GM21367 (cell line): ENCODE data around the gene LIME1.

Source experiments
- ATAC-seq: cut with Tn5 transposase; IDR thresholded peaks from one replicate; pipeline ENCODE4 v1.9.1; 2021; ENCODE audit not compliant: unreplicated experiment

LIME1 gene

DNA sequence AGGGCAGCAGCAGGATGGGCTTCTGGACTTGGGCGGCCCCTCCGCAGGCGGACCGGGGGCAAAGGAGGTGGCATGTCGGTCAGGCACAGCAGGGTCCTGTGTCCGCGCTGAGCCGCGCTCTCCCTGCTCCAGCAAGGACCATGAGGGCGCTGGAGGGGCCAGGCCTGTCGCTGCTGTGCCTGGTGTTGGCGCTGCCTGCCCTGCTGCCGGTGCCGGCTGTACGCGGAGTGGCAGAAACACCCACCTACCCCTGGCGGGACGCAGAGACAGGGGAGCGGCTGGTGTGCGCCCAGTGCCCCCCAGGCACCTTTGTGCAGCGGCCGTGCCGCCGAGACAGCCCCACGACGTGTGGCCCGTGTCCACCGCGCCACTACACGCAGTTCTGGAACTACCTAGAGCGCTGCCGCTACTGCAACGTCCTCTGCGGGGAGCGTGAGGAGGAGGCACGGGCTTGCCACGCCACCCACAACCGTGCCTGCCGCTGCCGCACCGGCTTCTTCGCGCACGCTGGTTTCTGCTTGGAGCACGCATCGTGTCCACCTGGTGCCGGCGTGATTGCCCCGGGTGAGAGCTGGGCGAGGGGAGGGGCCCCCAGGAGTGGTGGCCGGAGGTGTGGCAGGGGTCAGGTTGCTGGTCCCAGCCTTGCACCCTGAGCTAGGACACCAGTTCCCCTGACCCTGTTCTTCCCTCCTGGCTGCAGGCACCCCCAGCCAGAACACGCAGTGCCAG, 39.7 kb upstream of the LIME1 start, which contains the start of gene TNFRSF6B:
Gene TNFRSF6B (plus strand): TSS at position 25 of the 729 bp plus-strand sequence. CDS start 116 bp downstream, at position 141.
- ATAC-seq, result no peak

DNA sequence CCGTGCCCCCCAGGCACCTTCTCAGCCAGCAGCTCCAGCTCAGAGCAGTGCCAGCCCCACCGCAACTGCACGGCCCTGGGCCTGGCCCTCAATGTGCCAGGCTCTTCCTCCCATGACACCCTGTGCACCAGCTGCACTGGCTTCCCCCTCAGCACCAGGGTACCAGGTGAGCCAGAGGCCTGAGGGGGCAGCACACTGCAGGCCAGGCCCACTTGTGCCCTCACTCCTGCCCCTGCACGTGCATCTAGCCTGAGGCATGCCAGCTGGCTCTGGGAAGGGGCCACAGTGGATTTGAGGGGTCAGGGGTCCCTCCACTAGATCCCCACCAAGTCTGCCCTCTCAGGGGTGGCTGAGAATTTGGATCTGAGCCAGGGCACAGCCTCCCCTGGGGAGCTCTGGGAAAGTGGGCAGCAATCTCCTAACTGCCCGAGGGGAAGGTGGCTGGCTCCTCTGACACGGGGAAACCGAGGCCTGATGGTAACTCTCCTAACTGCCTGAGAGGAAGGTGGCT, 39.1 kb upstream of the LIME1 start:
- no peak for ATAC-seq

GRCh38 chr20:63697868-63698545, 38.5 kb upstream of the LIME1 start:
- no peak for ATAC-seq

DNA sequence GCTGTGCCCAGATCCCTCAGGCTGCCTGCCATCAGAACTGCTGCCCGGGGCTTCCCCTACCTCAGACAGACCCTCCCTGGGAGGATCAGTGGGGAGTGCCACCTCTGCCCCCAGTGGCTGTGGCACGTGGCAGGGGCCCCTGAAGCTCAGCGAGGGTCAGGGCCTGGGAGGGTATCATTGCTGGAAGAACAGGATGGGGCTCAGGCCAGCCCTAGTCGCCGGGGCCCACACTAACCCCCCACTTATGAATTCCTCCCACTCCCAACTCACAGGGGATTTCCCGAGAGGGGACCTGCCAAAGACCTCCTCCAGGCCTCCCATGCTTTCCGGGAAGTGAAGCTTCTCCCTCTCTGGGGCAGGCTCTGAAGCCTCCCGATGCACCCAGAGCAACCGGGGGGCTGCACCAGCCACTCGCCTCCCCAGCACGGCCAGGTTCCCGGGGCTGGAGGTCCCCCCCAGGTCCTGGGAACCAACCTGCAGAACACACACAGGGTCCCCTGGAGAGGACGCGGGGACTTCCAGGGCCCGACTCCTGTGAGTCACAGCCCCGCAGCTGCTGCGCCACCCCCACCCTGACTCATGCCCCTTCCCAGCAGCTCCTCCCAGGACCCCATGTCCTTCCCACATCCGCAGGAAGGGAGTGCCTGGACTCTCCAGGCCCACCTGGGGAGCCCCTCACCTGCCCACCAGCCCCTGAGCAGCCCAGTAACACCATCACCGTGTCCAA, 37.6 kb upstream of the LIME1 start:
- no peak for ATAC-seq

DNA sequence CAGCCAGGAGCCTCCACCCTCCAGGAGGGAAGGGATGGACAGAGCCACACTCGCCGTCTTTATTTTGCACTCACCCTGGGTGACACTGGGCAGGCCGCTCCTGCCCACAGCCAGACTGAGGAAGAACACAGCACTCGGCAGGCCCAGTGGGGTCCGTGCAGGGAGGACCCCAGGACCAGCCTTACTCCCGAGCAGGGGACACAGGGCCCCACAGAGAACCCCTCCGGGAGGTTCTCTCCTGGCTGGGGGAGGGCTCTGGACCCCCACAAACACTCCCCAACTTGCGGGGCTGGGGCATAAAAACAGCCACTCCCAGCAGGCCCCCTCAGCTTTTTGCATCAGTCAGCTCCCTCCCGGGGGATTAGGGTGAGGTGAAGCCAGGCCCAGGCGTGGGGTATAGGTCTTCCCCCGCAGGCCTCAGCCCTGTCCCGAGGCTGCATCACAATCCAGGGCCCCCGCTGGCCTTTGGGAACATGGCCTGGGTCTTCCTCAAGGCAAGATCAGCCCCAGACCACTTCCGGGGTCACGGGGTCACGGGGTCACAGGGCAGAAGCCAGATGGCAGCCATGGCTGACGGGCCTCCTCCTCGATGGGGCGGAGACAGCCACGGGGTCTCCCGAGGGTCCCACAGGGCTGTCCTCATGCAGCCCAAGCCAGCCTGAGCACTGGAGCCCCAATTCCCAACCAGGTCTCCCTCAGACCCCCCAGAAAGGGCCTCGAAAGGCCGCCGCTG, 36.8 kb upstream of the LIME1 start:
- no peak for ATAC-seq

- no peak for ATAC-seq
These were observed 36.0 kb upstream of the LIME1 start for GRCh38 chr20:63700199-63701050.

- ATAC-seq, result no peak
These were observed 35.5 kb upstream of the LIME1 start for GRCh38 chr20:63701051-63701328.

GRCh38 chr20:63701329-63702035, 35.0 kb upstream of the LIME1 start:
- ATAC-seq, result no peak

DNA sequence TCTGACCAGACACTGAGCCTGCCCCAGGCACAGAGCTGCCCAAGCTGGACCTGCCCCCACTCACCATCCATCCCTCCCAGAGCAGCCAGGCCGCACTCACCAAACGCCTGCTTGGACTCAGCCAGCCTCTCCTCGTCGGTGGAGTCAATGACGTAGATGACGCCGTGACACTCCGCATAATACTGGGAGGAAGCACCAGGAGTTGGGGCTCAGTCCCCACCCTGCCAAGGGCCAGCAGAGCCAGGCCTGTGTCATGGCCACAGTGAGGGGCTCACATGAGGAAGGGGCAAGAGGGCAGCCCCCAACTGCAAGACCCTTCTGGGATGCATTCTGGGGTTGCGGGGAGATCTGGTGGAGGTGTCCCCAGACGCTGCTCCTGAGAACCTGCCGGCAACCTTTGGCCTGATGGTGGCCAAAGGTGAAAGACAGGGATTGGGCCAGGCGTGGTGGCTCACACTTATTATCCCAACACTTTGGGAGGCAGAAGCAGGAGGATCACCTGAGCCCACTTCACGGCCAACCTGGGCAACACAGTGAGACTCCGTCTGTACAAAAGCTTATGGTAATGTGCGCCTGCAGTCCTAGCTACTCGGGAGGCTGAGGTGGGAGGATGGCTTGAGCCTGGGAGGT, 34.3 kb upstream of the LIME1 start:
- no peak for ATAC-seq

- ATAC-seq, result no peak
These were observed 33.6 kb upstream of the LIME1 start for GRCh38 chr20:63702751-63703470.

GRCh38 chr20:63703471-63703975, 32.9 kb upstream of the LIME1 start:
- ATAC-seq, result no peak

DNA sequence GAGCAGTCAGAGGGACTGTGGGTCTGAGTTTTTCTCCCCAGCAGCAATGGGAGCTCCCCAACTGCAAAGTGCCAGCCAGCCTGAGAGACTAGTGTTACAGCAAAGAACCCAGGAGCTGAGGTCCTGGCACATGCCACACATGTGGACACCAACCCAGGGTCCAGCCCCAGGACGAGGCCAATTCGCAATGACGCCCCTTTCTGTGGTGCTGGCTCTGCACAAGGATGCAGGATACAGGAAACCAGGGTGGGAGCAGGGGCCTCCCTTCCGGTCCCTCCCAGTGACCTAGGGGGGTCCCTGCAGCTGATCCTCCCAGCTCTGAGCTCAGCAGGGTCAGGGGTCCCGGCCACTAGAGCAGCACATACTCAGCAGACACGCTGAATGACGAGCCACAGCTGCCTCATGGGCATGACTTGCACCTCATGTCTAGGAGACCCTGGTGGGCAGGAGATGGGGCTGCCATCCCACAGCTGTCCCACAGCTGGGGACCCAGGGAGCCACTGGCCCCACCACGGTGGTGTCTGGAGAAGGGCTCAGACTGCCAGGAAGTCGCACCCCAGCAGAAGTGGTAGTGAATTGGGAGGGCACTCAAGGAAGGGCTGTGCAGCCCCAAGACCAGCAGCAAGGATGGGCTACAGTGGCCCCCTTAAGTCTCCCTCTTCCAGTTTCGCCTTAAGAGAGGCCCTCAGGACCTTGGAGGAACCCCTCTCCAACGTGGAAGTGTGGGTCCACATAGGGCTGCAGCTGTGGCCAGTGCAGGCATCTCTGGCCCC, 32.3 kb upstream of the LIME1 start:
- no peak for ATAC-seq

DNA sequence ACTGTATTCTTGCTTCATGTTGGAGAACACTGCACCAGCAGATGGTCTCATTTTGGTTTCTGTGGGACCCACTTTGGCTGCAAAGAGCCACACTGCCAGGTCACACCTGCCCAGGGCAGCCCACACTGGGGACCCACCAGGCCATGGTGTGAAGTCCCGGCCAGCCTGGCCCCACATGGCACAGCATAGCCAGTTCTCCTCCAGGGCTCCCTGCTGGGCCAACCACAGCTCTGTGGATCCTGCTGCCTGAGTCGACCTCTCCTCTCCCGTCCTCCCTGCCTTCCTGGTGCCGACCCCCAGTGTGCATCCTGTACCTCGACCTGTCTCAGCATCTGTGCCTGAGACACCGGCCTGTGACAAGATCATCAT, 31.7 kb upstream of the LIME1 start:
- ATAC-seq, result no peak

DNA sequence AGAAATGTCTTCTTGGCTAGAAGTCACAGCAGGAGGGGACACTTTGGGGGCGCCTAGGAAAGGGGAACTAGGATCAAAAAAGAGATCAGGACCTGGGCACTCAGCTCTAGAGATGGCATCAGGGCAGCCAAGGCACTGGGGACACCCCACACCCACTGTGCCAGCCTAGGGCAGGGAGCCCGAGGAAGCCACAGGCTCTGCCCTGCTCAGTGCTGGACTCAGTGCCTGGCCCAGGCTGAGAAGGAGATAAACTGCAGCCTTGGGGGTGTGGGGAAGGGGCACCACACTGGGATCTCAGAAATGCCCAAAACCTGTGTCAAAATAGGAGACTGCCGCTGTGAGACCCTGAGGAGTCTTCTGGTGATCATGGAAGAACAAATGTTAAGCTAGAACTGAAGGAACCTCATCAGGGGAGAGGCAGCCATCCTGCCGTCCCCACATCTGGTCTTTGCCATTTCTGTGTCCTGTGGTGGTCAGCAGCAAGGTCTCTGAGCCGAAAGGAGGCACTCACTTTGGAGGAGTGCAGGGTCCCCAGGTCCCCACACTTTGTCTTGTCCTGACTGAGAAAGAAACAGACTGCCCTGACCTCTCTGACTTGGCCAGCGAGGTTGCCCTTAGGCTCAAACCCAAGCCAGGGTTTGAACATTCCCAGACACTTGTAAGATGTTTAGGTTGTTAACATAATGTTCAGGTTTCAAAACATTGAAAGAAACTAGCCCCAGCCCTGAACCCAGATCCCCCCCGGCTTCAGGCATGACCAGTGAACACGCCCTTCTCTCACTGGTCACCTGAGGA, 31.0 kb upstream of the LIME1 start:
- no peak for ATAC-seq

GRCh38 chr20:63706027-63706695, 30.3 kb upstream of the LIME1 start:
- no peak for ATAC-seq

- peak; percentile 14 for ATAC-seq
These were observed 29.5 kb upstream of the LIME1 start for GRCh38 chr20:63706852-63707557.
